ENCODE measurements around the gene IL10RA. TPM values are rescaled to one million over a fixed set of nuclear protein-coding genes. Genes with fewer than 3 reads are reported as not detected.
"Not testable (repeated sequence)": the region's sequence is repeated elsewhere in the genome, so short reads cannot be mapped to it uniquely, and the experiment has no call there.

Gene IL10RA
- total RNA-seq, 4 donors from 2014 or later: 9.8 to 50.3 (median 23.9) TPM

GRCh38 chr11:117976445-117976844 is 9.7 kb upstream of the IL10RA start:
- H3K9me3 ChIP-seq: no peaks in the 10 kb centered on the region
- no peak for DNase-seq
- no peak overlapping the region for H3K27ac ChIP-seq
- TF ChIP-seq POLR2A (IDR thresholded peaks at IDR 0.05): no peak
- TF ChIP-seq CTCF (IDR thresholded peaks at IDR 0.05): no peak
- H3K4me3 ChIP-seq: no peak overlapping the region
- H3K36me3 ChIP-seq: no peaks in the 10 kb centered on the region
- no peaks in the 10 kb centered on the region for H3K27me3 ChIP-seq
- H3K4me1 ChIP-seq: peaks cover 0 to 15% (median 2%) of the 10 kb centered on the region in 4 donors

- H3K4me3 ChIP-seq: no peak overlapping the region
- DNase-seq: no peak
- no peaks in the 10 kb centered on the region for H3K36me3 ChIP-seq
- TF ChIP-seq CTCF (IDR thresholded peaks at IDR 0.05): no peak
- no peak for TF ChIP-seq POLR2A (IDR thresholded peaks at IDR 0.05)
- no peaks in the 10 kb centered on the region for H3K27me3 ChIP-seq
- H3K9me3 ChIP-seq: no peaks in the 10 kb centered on the region
- H3K27ac ChIP-seq: no peak overlapping the region
- peaks cover 0 to 15% (median 2%) of the 10 kb centered on the region in 4 donors for H3K4me1 ChIP-seq
Measured at GRCh38 chr11:117977029-117977428, 9.2 kb upstream of the IL10RA start.

- H3K9me3 ChIP-seq, H3K4me3 ChIP-seq, H3K27me3 ChIP-seq, H3K27ac ChIP-seq, H3K36me3 ChIP-seq, DNase-seq, H3K4me1 ChIP-seq: not testable (repeated sequence)
Measured at GRCh38 chr11:117977612-117978264, 8.5 kb upstream of the IL10RA start.

GRCh38 chr11:117978291-117978910 is 7.8 kb upstream of the IL10RA start:
- not testable (repeated sequence) for DNase-seq, H3K9me3 ChIP-seq, H3K4me1 ChIP-seq, H3K27ac ChIP-seq, H3K36me3 ChIP-seq, H3K4me3 ChIP-seq, H3K27me3 ChIP-seq

DNA sequence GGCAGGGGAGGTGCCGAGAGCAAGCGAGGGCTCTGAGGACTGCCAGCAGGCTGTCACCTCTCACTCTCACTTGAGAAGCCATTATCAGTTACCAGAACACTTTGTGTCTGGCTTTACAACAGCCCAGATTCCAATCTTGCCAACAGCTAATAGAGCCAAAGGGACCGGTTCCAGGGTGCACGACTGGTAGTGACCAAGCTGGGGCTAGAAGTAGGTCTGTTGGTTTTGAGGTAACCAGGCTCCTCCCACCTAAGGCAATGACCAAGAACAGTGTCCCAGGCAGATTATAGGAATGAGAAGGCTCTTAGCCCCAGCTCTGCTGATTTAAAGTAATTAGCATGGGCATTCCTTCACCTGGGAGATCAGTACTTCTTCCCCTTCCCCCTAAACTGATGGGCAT is 7.2 kb upstream of the IL10RA start:
- H3K27ac ChIP-seq: peak overlapping the region in 2 of 4 donors; percentile 4 to 19
- TF ChIP-seq CTCF (IDR thresholded peaks at IDR 0.05) (no peak), POLR2A (IDR thresholded peaks at IDR 0.05) (no peak)
- no peak overlapping the region for H3K4me3 ChIP-seq
- H3K4me1 ChIP-seq: peaks cover 0 to 4% (median 0%) of the 10 kb centered on the region in 4 donors
- no peaks in the 10 kb centered on the region for H3K36me3 ChIP-seq
- no peak for DNase-seq
- H3K9me3 ChIP-seq: no peaks in the 10 kb centered on the region
- H3K27me3 ChIP-seq: no peaks in the 10 kb centered on the region

DNA sequence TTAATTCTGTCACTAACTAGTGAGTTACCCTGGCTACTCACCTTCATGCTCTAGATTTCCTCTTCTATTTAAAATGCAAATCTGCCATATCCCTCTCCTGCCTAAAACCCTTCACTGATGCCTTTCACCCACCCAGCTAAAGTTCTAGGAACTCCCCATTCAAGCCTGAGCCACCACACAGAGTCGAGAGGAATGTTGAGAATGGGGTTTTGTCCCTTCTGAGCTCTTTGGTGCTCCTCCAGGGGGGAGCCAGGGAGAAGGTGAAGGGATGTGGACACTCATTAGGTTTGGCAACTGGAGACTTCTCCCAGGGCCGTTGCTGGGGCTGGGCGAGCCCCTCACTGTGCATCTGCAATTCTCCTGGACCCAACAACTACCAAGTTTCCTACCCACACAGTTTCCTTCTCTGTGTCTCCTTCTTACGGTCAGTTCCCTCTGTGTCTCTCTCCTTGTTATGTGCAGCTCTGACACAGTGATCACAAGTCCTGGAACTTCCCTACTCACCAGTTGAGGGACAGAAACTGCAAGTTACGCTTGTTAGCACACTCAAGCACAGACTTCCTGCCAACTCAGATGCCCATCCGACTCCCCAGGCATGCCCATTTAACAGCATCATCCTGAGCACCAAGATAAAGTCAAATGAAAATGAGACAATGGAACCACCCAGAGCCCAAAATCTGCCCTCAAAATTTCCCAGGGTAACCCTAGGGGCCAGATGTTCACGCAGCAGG is 6.5 kb upstream of the IL10RA start:
- no peaks in the 10 kb centered on the region for H3K9me3 ChIP-seq
- peaks cover 0 to 4% (median 0%) of the 10 kb centered on the region in 4 donors for H3K4me1 ChIP-seq
- no peaks in the 10 kb centered on the region for H3K36me3 ChIP-seq
- no peaks in the 10 kb centered on the region for H3K27me3 ChIP-seq
- peak overlapping the region in 2 of 4 donors; percentile 4 to 19 for H3K27ac ChIP-seq
- TF ChIP-seq CTCF (IDR thresholded peaks at IDR 0.05) (no peak), POLR2A (IDR thresholded peaks at IDR 0.05) (no peak)
- H3K4me3 ChIP-seq: no peak overlapping the region
- peak in 2 of 3 donors; percentile 59 to 62 for DNase-seq

Measured in Peyer's patch (tissue), 4 donors.